Right kidney (tissue), 1 donor: Measurements from ENCODE around the gene SLC24A3.

Source experiments
- DNase-seq: peaks from one replicate; pipeline ENCODE4 v3.0.0-alpha.2; 2016

SLC24A3 gene

GRCh38 chr20:19428324-19428723, 215.9 kb downstream of the SLC24A3 start:
- DNase-seq = no peak

- no peak for DNase-seq
Measured at GRCh38 chr20:19429538-19429937, 217.1 kb downstream of the SLC24A3 start.

GRCh38 chr20:19430641-19431315, 218.3 kb downstream of the SLC24A3 start:
- no peak for DNase-seq

- no peak for DNase-seq
Measured at GRCh38 chr20:19431316-19431700, 218.9 kb downstream of the SLC24A3 start.

GRCh38 chr20:19431906-19432305, 219.5 kb downstream of the SLC24A3 start:
- no peak for DNase-seq

GRCh38 chr20:19433371-19434350, 221.2 kb downstream of the SLC24A3 start:
- DNase-seq = no peak

- no peak for DNase-seq
Measured at GRCh38 chr20:19435316-19435715, 222.9 kb downstream of the SLC24A3 start.

GRCh38 chr20:19435821-19436220, 223.4 kb downstream of the SLC24A3 start:
- DNase-seq = no peak

GRCh38 chr20:19438488-19438887, 226.0 kb downstream of the SLC24A3 start:
- no peak for DNase-seq

GRCh38 chr20:19440660-19441527, 228.5 kb downstream of the SLC24A3 start:
- no peak for DNase-seq

GRCh38 chr20:19446246-19446645, 233.8 kb downstream of the SLC24A3 start:
- DNase-seq = no peak

- DNase-seq = no peak
Measured at GRCh38 chr20:19448632-19449031, 236.2 kb downstream of the SLC24A3 start.

- no peak for DNase-seq
Measured at GRCh38 chr20:19449051-19449450, 236.6 kb downstream of the SLC24A3 start.

GRCh38 chr20:19451231-19451922, 238.9 kb downstream of the SLC24A3 start:
- DNase-seq = no peak

GRCh38 chr20:19451923-19452295, 239.5 kb downstream of the SLC24A3 start:
- no peak for DNase-seq

GRCh38 chr20:19453410-19453809, 241.0 kb downstream of the SLC24A3 start:
- no peak for DNase-seq

- DNase-seq = peak; percentile 49
Measured at GRCh38 chr20:19453862-19454261, 241.4 kb downstream of the SLC24A3 start.

GRCh38 chr20:19456595-19457395, 244.4 kb downstream of the SLC24A3 start:
- DNase-seq = peak; percentile 28

- DNase-seq = no peak
Measured at GRCh38 chr20:19457611-19458010, 245.2 kb downstream of the SLC24A3 start.

GRCh38 chr20:19460386-19460785, 247.9 kb downstream of the SLC24A3 start:
- DNase-seq = no peak

- no peak for DNase-seq
Measured at GRCh38 chr20:19462491-19462890, 250.0 kb downstream of the SLC24A3 start.
